ENCODE measurements around the gene MRFAP1L1. TPM values are rescaled to one million over a fixed set of nuclear protein-coding genes. Genes with fewer than 3 reads are reported as not detected.

The MRFAP1L1 gene
- total and polyA plus RNA-seq, 9 of the 15 experiments (the other 6 are each of a cell fraction or from before 2014, with no cell fraction given), result 37.6 to 111 (median 83.8) TPM

GRCh38 chr4:6688879-6689505, 20.7 kb downstream of the MRFAP1L1 start (continued):
- TF ChIP-seq PBX2 (CRISPR knock-in tag; IDR thresholded peaks at IDR 0.05; ENCODE audit: low read depth) (no peak), PBX2 (tag; conservative IDR thresholded peaks at IDR 0.05; ENCODE audit: low read depth) (no peak), SREBF1 (IDR thresholded peaks at IDR 0.05; ENCODE audit: borderline replicate concordance, low read depth, low read length) (no peak), ZBTB11 (CRISPR knock-in tag; IDR thresholded peaks at IDR 0.05) (no peak), ATF3 (IDR thresholded peaks at IDR 0.05) (peak; percentile 93), ATF3 (CRISPR knock-in tag; conservative IDR thresholded peaks at IDR 0.05) (no peak; the same call in 1 of the 2 replicates), USF2 (CRISPR knock-in tag; IDR thresholded peaks at IDR 0.05) (no peak), ZBTB26 (CRISPR knock-in tag; IDR thresholded peaks at IDR 0.05) (no peak), HEY1 (CRISPR knock-in tag; IDR thresholded peaks at IDR 0.05; ENCODE audit: borderline replicate concordance) (no peak), THAP7 (CRISPR knock-in tag; IDR thresholded peaks at IDR 0.05) (peak; percentile 63; the same call in 1 of the 2 replicates), TAL1 (IDR thresholded peaks at IDR 0.05) (no peak), ZNF124 (CRISPR knock-in tag; IDR thresholded peaks at IDR 0.05) (no peak), MAFG (tag; conservative IDR thresholded peaks at IDR 0.05) (no peak), CREB3 (tag; conservative IDR thresholded peaks at IDR 0.05; ENCODE audit: low read depth) (peak; percentile 45; the same call in 1 of the 2 replicates), NR4A1 (CRISPR knock-in tag; IDR thresholded peaks at IDR 0.05) (no peak), NR4A1 (tag; IDR thresholded peaks at IDR 0.05) (no peak)
